Measurements from ENCODE around the gene VASP. TPM values are rescaled to one million over a fixed set of nuclear protein-coding genes. Genes with fewer than 3 reads are reported as not detected.

Gene VASP
- total RNA-seq, 1 donor from 2014 or later: 53.8 TPM

DNA sequence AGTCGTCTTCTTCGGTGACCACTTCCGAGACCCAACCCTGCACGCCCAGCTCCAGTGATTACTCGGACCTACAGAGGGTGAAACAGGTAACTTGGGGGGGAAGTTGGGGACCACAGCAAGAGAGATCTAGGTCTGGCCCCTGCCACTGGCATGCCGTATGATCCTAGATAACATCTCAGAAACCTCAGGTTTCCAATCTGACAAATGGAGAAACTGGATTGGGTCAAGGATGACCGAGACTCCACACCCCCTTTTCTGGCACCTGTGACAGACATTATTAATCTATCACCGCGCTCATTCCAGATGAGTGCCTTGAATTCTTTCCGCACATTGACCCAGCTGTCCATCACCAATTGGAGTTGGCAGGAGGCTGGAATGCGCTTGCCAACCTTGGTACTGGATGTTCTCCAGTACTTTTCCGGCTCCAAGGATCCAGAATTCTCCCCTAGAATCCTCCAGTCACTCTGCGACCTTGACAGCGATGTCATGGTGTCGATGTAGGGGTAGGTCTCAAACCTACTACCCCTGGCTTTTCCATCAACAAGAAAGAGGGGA is 17.4 kb downstream of the VASP start:
- H3K36me3 Mint-ChIP-seq: peaks cover 15% of the 10 kb centered on the region
- peaks cover 18% of the 10 kb centered on the region for H3K27me3 Mint-ChIP-seq (ENCODE audit: low read depth)
- H3K27ac Mint-ChIP-seq: no peak overlapping the region
- peaks cover 14% of the 10 kb centered on the region for H3K4me1 Mint-ChIP-seq
- no peak for DNase-seq (ENCODE audit: low spot score in 2 of 2, unreplicated experiment in 2 of 2)
- no peaks in the 10 kb centered on the region for H3K9me3 Mint-ChIP-seq
- H3K4me3 Mint-ChIP-seq: no peak overlapping the region
- TF ChIP-seq CTCF (IDR thresholded peaks at IDR 0.05; ENCODE audit: unreplicated experiment): no peak

- no peak for TF ChIP-seq CTCF (IDR thresholded peaks at IDR 0.05; ENCODE audit: unreplicated experiment)
- Mint-ChIP-seq H3K9me3 (peaks cover 1% of the 10 kb centered on the region), H3K27ac (no peak overlapping the region), H3K4me1 (peaks cover 14% of the 10 kb centered on the region), H3K4me3 (no peak overlapping the region), H3K27me3 (ENCODE audit: low read depth) (peaks cover 23% of the 10 kb centered on the region), H3K36me3 (peaks cover 11% of the 10 kb centered on the region)
- no peak for DNase-seq (ENCODE audit: low spot score in 2 of 2, unreplicated experiment in 2 of 2)
Measured at GRCh38 chr19:45526143-45526542, 18.9 kb downstream of the VASP start.

DNA sequence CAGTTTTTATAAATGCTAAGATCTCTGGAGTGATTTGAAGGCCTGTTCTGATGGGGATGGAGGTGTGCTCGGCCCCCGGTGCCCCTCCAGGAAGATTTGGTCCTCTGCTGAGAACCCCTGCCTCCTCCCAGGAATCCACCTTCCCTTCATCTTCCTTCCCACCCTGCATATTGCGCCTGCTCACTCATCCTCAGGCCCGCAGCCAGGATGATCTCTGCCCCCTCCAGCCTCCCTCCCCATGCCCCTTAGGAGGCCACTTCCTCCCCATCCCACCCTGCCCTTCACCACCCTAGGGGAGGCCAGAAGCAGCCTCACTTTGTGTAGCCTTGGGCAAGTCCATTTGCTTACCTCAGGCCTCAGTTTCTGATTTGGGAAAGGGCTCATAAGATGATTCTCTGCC is 19.7 kb downstream of the VASP start:
- no peak for TF ChIP-seq CTCF (IDR thresholded peaks at IDR 0.05; ENCODE audit: unreplicated experiment)
- no peak overlapping the region for H3K27ac Mint-ChIP-seq
- peaks cover 23% of the 10 kb centered on the region for H3K27me3 Mint-ChIP-seq (ENCODE audit: low read depth)
- H3K4me3 Mint-ChIP-seq: no peak overlapping the region
- H3K4me1 Mint-ChIP-seq: peaks cover 14% of the 10 kb centered on the region
- H3K9me3 Mint-ChIP-seq: peaks cover 9% of the 10 kb centered on the region
- no peak for DNase-seq (ENCODE audit: low spot score in 2 of 2, unreplicated experiment in 2 of 2)
- H3K36me3 Mint-ChIP-seq: peaks cover 16% of the 10 kb centered on the region

DNA sequence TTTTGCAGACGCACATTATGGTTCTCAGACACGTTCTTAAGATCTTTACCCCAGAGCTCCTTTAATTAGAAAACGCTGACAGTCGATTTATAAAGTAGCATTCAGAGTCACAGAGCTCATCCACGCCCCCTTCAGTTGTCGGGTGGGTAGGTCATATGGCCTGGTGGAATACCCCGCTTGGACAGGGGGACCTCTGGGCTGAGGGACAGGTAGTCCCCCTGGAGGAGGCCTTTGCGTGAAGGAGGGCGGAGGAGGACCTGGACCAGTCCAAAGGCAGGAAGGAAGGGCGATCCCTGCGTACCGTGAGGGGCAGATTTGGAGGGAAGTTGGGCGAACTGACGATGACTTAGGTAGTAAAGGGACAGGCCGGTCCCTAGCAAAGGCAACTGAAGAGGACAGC is 20.5 kb downstream of the VASP start:
- H3K4me1 Mint-ChIP-seq: peaks cover 14% of the 10 kb centered on the region
- H3K36me3 Mint-ChIP-seq: peaks cover 20% of the 10 kb centered on the region
- H3K27ac Mint-ChIP-seq: no peak overlapping the region
- H3K4me3 Mint-ChIP-seq: peak overlapping the region; percentile 73
- TF ChIP-seq CTCF (IDR thresholded peaks at IDR 0.05; ENCODE audit: unreplicated experiment): no peak
- H3K9me3 Mint-ChIP-seq: peaks cover 9% of the 10 kb centered on the region
- DNase-seq (ENCODE audit: low spot score in 2 of 2, unreplicated experiment in 2 of 2): no peak
- peaks cover 23% of the 10 kb centered on the region for H3K27me3 Mint-ChIP-seq (ENCODE audit: low read depth)

DNA sequence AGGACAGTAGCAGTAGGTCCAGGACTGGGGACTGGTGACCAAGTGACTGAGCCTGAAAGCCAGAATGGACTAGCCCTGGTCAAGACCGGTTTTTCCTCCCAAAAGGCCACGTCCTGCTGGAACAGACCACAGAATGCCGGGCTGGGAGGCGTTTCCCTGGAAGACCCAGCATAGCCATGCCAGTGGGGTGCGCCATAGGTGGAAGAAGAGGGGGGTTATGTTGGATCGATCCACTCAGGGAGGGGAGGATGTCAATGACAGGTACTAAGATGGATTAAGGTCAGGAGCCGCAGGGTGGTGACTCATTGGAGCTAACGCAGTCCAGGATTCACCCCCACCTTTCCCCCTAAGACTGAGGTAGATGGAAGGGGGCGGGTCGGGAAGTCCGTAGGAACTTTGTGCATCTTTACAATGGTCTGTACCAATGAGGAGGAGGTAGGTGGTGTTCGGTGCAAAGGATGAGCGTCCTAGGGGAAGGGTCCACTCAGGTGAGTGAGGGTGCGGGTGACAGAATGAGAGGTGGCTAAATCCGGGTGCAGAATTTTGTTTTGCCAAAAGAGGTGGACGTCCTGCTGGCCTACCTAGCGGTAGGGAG is 21.0 kb downstream of the VASP start:
- Mint-ChIP-seq H3K4me3 (peak overlapping the region; percentile 73), H3K27ac (no peak overlapping the region), H3K9me3 (peaks cover 9% of the 10 kb centered on the region), H3K36me3 (peaks cover 20% of the 10 kb centered on the region), H3K27me3 (ENCODE audit: low read depth) (peaks cover 23% of the 10 kb centered on the region), H3K4me1 (peaks cover 14% of the 10 kb centered on the region)
- TF ChIP-seq CTCF (IDR thresholded peaks at IDR 0.05; ENCODE audit: unreplicated experiment): no peak
- no peak for DNase-seq (ENCODE audit: low spot score in 2 of 2, unreplicated experiment in 2 of 2)
